ENCODE data around the gene XIRP2.

XIRP2 gene

DNA sequence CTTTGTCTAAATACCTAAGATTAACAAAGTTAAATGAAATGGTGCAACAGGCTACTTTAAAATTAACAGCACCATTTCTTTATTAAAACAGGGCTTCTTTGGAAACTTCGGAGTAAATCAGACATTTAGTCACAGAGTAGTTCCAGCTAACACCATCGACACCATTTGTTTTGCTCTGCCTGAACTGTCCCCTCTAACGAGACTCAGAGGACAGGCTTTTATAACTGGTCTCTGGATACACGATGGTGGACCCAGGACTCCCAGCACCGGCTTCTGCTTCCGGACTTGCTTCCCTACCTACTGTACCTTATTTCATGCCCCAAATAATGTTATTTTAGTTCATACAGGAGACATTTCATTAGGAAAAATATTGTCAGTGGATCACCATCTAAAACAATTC, 252.1 kb downstream of the XIRP2 start:
- no peak for DNase-seq

DNA sequence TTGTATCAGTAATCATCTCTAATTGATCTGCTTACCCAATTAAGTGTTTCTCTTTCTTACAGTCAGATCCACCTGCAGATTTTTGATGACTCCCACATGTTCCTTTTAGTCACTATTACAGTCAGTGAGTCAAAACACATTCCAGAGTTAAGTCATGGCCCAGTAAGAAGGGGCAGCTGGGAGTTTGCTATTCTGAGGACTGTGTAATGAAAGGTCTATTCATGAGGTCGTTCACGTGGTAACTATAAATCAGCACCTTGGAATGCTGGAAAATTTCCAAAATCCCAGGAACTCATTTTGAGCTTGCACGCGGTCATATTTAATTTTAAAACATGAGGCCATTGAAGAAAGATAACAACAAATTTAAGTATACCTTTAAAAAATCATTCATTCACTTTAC, 252.5 kb downstream of the XIRP2 start:
- DNase-seq = no peak

DNA sequence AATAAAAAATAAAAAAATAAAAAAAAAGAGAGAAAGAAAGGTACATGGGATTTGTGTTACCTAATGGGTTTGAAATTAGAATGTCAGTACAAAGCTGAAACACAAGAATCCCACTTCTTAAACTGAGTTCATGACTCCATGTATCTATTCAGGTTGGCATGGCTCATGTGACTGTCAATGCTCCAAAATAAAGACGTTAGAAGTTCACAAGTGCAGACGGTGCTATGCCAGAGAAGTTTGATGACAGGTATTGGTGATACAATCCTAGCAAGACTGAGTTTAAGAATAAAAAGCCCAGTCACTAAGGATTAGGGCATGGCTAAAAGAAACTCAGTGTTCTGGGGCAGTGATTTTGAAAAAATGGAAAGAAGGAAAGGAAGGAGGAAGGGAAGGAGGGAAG, 254.3 kb downstream of the XIRP2 start:
- no peak for DNase-seq

DNA sequence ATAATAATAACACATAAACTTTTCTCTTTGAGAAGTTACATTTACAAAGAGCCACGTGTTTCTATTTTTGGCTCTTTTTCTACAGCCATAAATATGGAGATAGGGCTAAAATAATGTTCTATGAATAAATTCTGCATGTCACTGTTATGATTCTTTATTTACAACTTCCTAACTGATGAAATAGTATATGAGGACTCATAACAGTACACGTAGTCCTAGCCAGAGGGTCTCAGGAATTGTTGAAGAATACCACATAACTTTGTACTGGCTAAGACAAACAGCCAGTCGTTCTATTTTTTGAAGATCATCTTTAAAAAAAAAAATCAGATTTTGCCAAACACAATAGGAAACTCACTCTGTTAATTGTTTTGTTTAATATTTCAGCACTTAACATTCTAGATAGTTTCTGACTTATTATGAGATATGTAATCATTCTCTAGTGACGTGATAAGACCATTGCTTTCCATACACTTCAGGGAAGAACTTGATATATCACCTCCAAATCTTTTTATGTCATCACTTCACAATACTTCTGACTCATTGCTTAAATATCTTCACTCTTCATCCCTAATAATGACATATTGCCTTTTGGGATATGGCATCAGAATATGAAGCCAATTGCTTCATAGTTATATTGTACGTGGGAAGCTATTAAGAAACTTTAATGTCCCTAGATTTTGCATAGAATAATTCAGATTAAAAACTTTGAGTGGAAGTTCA, 256.1 kb downstream of the XIRP2 start:
- no peak for DNase-seq

DNA sequence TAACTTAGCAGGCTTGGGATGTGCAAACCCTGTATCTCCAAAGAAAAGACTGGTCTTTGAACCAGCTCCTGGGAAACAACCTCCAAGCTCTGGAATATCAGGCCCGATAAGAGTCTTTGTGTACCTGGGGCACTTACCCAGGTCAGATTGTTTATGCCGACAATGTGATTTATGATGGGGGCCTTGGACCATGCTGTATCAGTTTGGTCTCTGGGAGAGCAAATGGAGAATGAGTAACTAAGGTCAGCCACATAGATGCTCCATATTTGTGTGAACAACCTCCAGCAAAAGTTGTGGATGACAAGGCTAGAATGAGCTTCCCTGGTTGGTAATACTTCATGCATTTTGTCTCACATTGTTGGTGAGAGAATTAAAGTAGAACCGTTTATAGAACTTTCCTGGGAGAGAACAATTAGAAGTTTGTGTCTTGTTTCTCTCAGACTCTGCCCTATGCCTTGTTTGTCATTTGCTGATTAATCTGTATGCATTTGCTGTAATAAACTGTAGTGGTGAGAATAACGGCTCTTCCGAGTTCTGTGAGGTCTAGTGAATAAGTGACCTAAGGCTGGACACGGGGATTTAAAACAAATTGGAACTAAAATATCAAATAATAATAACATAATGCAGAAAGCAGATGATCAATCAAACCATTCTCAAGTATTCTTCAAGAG, 259.1 kb downstream of the XIRP2 start:
- DNase-seq = no peak

DNA sequence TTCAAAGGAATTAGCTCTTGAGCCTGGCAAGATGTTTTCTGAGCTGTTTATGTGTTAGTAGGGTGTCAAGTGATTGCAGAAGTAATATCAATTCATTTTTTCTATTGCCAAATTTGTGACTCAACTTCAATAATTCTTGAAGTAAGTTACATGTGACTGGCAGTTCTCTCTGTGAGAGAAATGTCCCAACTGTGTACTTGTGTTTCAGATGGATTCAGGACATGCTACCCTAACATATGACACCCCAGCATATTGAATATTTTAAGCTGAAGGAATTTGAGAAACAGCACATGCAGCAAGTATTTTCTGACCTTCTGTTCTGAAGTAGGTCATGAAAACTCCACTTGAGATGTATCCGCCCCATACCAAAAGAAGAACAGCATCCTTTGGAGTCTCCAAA, 263.6 kb downstream of the XIRP2 start:
- no peak for DNase-seq

DNA sequence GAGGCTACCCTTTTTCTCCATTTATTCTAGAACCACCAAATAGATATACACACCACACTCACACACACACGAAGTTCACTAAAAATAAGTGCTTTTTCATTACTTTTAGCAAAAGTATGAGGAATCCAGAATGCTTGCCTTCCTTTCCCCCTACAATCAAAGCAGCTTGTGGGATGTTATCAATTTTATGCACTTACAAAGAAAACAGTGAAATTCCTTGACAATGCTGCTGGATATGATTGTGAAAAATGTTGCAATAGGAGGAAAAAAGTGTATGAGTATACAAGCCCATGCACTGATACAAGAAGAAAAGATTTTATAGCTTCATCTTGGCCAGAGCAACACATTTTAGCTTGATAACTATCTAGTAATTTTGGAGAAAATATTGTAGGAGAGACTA, 269.2 kb downstream of the XIRP2 start:
- DNase-seq = no peak

DNA sequence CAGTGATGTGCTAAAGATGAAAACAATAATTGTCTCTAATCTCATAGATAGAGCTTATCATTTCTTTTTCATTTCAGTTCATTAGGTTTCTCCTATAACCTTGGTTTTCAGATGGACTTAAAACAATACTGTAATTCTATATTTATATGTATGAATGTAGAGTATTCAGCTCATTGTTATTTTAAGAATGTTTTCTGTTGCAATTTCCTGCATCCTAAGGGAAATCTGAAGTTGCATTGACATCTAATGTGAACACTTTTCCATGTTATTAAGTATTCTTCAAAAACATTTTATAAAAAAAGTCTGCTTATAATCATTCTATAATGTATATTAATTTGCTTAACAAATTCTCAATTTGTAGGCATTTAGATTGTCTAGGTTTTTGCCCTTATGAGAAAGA, 288.9 kb downstream of the XIRP2 start:
- no peak for DNase-seq

DNA sequence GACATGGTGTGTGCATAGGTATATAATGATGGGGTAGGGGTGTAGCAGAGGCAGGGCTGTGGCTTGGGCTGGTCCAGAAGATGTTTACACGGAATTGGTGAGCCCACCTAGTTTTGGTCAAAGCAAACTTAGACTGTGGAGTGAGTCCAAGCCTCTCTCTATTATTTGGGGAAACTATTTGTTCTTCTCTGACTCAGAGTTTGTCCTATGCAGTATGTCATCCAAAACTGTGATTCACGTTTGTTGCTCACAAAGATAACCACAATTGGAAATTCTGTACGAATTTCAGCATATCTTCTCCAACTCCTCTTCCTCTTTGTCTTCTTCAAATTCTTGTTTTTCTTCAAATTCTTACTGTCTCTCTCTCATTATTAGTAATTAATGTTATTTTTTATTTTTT, 292.9 kb downstream of the XIRP2 start:
- no peak for DNase-seq

DNA sequence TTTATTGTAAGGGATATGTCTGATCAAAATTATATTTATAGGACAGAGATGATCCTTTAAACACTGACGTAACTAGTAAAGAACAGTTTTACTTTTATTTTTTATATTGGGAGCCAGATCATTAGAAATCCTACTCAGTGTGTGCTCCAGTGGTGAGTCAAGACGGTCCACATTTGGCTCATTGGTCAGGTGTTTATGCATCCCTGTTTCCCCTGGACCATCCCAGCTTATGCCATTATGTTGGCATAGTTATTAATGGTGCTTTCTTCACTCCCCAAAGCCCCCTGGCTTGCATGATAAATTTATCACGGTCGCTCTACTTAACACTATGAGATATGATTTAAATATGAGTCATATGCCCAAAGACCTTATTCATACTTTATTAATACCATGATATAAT, 293.4 kb downstream of the XIRP2 start:
- no peak for DNase-seq

DNA sequence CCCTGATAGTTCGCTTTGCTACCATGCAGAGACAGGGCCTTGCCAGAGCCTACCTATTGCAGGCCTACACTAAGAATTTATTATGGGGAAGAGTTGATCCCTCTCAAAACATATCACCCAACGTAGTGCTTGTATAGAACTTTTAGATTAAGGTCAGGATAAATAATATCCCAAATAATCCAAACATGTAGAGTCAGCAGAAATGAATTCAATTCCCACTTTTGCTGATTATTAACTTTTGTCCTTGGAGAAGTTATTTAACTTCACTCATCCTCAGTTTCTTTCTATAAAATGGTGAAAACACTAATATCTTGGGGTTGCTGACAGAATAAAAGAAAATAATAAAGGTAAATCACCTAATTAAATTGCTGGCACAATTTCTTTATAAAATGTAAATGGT, 294.1 kb downstream of the XIRP2 start:
- DNase-seq = no peak

DNA sequence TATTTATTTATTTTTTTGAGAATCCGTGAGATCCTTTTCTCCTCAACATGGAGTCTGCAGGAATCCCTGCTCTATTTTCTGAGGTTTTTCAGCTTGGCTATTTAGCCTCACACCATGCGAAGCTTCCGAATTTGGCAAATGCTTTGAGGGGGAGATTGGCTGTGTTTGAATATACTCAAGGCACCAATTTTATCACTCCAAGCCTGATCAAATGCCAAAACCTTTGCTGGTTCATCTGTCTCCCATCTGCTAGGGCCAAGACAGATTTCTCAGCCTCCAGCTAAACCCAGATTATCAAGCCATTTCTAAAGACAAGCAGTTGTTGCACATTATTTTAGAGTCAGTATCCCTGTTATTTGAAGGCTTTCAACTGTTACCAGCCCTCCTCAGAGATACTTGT, 295.7 kb downstream of the XIRP2 start:
- peak; percentile 75 to 96 for DNase-seq

DNA sequence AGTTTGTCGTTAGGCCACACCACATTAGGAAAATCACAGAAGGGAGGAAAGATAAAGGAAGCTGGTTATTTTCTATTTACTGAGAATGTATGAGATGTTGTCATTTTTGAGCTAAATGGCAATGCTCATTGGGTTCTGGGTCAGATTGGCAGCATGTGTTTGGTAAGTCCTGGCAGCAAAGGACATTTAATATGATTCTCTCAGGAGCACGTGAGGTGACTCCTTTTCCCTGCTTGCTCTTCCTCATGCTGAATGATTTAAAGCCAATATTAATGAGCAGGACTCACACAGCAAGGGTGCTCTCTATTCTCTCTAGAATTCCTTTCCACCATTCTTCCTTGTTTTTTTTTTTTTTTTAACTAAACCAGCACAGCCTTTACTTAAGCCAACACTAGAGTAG, 298.2 kb downstream of the XIRP2 start:
- no peak for DNase-seq

DNA sequence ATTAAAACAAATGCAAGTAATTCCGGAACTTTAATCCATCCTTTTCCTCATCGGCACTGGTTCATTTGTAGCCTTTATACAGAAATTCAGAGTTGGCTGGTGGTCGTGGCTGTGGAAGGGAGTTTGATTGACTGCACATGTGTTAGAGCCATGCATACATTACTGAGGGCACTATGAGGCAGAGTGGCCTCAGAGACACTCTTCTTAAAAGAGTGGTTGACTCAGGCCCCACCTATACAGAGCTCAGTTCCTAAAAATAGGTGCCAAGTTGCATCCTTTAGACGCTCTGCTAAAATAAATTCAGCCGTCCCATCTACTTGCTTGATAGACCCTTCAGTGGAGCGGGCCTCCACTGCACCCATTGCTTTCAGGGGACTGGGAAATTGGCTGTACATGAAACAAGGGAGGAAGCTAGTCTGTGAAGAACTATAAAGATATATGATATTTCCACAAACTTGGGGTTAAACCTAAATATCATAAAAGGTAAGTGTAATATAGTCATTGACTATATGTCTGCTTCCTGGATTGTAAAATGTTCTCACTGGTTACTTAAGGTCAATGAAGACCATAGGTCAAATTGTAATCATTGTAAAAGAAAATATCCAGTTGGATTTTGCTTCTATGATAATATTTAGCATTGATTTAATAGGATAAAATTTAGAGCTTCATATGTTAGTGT, 298.9 kb downstream of the XIRP2 start:
- no peak for DNase-seq

DNA sequence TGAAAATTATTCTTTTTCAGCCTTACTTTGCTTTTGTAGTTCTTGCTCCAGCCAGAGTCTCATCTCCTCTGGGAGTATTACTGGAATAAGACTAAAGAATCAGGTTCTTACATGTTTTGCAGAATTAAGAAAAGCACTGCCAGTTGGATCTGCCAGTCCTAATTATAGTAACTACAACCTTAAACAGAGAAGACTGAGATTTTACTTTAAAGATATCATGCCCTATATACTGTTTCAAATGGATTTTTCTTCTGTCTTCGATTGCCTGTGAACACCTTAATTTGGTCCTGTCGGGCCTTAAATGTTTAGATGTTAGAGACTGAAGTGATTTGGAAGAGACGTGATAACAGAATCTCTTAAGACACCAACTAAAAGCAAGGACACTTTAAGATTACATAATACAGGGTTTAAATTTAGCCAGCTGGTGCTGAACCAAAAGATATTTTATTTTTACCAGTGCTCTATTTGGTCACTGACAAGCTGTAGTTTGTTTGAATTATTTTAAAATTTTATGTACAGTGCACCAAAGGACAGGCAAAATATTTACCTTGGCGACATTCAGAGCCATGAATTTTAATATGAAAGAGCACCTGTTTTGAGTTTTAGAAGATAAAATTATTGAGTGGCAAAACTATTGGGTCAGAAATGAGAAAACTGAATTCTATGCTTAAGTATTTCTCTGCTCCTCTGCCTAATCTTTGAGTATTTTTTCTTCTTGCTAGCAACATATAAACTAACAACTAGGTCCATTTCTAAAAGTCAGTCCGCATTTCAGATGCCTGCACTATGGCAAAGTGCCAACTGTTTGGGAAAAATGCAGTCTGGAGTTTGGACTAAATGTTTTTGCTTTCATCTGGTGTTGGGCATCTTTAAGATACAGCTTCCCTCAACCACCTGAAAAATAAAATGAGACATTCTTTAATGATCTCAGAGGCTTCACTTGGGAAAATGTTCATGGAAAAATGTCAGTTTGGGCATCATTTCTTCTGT, 300.0 kb downstream of the XIRP2 start:
- DNase-seq = peak in 1 of 2 experiments; percentile 32

DNA sequence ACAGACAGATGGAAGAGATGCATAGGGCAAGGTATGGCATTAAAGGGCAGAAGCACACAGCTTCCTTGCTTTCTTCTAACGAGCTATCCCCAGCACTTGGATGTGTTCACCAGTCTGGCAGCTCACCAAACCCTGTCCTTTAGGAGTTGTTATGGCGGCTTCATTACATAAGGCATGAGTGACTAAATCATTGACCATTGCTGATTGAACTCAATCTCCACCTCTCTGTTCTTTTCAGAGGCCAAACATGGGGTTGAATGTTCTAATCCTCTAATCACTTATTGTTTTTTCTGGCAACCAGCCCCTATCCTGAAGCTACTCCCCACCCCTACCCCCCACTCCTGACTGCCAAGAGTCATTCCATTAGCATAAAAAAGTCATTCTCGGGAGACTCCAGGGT, 301.8 kb downstream of the XIRP2 start:
- DNase-seq = no peak

DNA sequence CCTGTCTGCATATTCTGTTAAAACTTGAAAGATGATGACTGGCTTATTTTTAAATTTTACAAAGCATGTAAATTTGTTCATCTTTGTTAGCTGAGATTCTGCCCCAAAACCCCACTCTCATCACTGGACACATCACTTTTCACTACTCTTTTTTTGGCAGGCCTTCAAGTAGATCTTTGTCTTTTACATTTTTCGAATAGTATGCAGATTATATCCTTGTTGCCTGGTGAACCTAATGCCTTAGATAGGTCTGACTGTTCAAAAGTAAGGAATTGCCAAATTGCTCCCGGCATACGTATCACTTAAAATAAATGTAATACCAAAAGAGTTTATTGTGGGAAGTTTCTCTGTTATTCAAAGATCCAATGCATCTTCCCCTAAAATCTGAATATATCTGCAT, 303.3 kb downstream of the XIRP2 start:
- DNase-seq = no peak

DNA sequence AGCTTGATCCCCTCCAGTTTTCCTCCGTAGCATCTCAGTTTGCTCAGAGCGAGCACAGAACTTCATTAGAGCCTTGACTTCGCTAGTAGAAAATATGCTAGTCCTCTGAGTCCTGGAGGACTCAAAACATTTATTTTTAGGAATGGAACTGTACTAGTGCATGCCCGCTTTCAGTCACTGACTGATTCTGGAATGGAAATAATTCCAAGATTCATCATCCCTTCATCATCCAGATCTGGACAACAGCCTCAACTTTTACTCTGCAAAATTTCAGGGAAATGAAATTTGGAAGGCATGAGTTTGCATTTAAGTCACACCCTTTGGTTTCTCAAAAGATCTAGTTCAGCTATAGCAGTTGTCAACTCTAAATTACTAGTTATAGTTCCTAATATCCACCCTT, 304.6 kb downstream of the XIRP2 start:
- DNase-seq = no peak

DNA sequence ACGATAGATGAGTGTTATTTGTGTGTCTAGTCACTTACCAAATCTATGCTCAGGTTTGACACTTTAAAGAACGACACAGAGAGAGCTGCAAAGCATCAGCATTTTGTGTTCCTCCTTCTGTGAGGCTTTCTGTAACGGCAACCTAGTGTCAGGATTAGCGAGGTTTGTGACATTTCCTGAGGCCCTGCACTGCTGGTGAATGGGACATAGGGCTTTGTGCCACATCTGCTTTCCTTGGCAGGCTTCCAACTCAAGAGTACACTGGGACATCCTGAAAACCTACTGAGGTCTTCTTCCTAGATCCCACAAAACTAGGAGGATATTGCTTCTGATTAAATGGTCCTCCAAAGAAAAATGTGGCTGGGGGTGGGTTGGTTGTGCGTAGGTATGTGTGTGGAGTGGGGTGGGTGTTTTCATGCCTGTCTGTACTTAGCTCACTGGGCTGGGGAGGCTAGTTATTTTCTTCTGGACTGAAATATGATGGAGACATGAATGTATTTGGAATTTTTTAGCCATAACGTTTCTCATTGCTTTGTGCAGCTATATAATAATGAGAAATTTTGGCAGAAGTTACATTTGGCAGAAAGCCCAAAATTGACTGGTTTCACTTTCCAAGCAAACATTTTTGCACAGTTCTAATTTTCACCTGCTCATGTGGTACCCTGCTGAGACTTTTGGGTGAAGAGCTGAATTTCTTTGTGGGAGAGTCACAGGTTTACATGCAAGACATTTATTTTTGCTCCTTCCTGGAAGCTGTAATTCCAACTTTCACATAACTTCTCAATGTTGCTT, 308.4 kb downstream of the XIRP2 start:
- no peak for DNase-seq

DNA sequence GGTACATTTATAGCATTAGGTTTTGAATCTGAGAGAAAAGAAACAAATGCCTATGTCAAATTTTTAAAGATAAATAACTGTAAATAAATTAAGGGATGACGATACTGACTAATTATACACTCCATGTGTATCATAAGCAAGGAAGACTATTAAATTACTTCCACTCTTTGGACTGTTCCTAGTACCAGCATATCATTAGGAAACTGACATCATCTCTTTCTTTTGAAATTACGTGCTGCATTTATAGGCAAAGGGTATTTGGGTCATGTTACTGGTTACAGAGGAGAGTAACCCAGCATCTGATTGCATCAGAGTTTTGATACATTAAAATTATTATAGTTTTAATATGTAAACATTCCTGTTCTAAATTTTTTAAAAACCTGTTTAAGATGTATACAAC, 309.7 kb downstream of the XIRP2 start:
- DNase-seq = no peak

DNA sequence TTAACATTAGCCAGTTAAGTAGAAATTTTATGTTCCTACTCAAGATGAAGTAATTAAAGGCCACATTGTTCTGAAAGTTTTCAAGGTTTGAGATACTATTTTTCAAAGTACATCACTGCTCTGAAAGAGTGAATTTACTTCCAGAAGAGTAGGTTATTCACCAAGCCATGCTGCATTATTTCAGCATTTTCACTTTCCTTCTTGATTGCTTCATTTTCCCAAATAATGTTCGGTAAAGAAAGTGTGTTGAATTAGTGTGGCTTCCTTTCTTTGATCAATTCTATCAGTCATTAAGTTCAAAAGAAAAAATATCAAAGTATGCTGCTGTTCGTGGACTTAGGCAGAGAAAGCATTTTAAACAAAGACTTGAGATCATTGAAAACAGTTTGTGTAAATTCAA, 310.3 kb downstream of the XIRP2 start:
- no peak for DNase-seq

DNA sequence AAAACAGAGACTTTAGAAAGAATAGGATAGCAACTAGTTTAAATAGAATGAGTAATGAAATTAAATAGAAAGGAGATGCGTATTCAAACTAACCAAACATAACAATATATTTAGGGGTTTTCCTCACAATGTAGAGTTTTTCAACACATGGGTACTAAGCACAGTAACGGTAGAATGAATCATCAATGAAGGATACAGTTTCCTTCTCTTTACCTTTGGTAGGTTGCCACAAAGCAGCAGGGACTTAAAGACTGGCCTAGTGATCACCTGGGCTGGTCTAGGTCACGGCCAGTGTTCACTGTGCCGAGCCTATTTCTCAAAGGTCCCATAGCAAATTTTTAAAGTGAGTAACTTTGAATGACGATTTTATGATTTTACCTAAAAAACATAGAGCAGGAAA, 311.7 kb downstream of the XIRP2 start:
- no peak for DNase-seq
